Limb (tissue), 2 donors: Measurements from ENCODE around the gene KLK2.

Source experiments
- DNase-seq, 2 donors: peaks; one replicate each; pipeline ENCODE4 v3.0.0-alpha.2; 2016; ENCODE audit errors: extremely low spot score in 2 of 2

KLK2 gene

GRCh38 chr19:50850738-50851137 is 22.5 kb upstream of the KLK2 start:
- no peak for DNase-seq

GRCh38 chr19:50851620-50852019 is 21.6 kb upstream of the KLK2 start:
- DNase-seq, result no peak

- DNase-seq, result no peak
Observed at GRCh38 chr19:50854636-50855410, 18.4 kb upstream of the KLK2 start, which contains the start of gene KLK3. TSS of gene KLK3 (plus strand) at chr19:50854915. CDS start at chr19:50854956, 41 bp downstream.

GRCh38 chr19:50857366-50857765 is 15.9 kb upstream of the KLK2 start:
- DNase-seq, result no peak

GRCh38 chr19:50858886-50859285 is 14.4 kb upstream of the KLK2 start:
- DNase-seq, result no peak

- DNase-seq, result no peak
Observed at GRCh38 chr19:50859849-50860248, 13.4 kb upstream of the KLK2 start.

GRCh38 chr19:50861010-50861409 is 12.2 kb upstream of the KLK2 start:
- no peak for DNase-seq

- DNase-seq, result no peak
Observed at GRCh38 chr19:50861496-50862286, 11.5 kb upstream of the KLK2 start.

- no peak for DNase-seq
Observed at GRCh38 chr19:50869479-50869878, 3.8 kb upstream of the KLK2 start.

GRCh38 chr19:50870417-50871089 is 2.7 kb upstream of the KLK2 start:
- no peak for DNase-seq

- DNase-seq, result no peak
Observed at GRCh38 chr19:50874211-50874610, 972 bp downstream of the KLK2 start.

- DNase-seq, result no peak
Observed at GRCh38 chr19:50875795-50876422, 2.7 kb downstream of the KLK2 start.

- DNase-seq, result no peak
Observed at GRCh38 chr19:50876456-50876855, 3.2 kb downstream of the KLK2 start.

GRCh38 chr19:50877338-50877737 is 4.1 kb downstream of the KLK2 start:
- no peak for DNase-seq

GRCh38 chr19:50878851-50879250 is 5.6 kb downstream of the KLK2 start:
- no peak for DNase-seq

- DNase-seq, result no peak
Observed at GRCh38 chr19:50880241-50880640, 7.0 kb downstream of the KLK2 start.

GRCh38 chr19:50882188-50882587 is 8.9 kb downstream of the KLK2 start:
- no peak for DNase-seq

- no peak for DNase-seq
Observed at GRCh38 chr19:50889638-50890037, 16.4 kb downstream of the KLK2 start.

- no peak for DNase-seq
Observed at GRCh38 chr19:50890422-50891252, 17.4 kb downstream of the KLK2 start.

- DNase-seq, result no peak
Observed at GRCh38 chr19:50891253-50891625, 18.0 kb downstream of the KLK2 start.
